A549 (cell line): ENCODE measurements around the gene KRT79. TPM values are rescaled to one million over a fixed set of nuclear protein-coding genes. Genes with fewer than 3 reads are reported as not detected.

ENCODE experiments used
- ATAC-seq, 2 experiments: fragments of 200-7000 bp in 1 of 2; fragments of >200 bp in 1 of 2; cut with Nextera tagmentation in 1 of 2; cut with Tn5 transposase in 1 of 2; 3 replicates each; pipeline versions ENCODE4 v1.8.0 to v1.9.1; 2018 to 2020; ENCODE audit warnings: mild to moderate bottlenecking in 1 of 2, moderate library complexity in 1 of 2
- CTCF ChIA-PET: fragments of 300-600 bp; sonication (Branson Sonifier 250); formaldehyde crosslinking; extraction: SDS; loops from one replicate; lab custom pipeline; 2021; ENCODE audit warnings: antibody characterized with exemption, inconsistent platforms; lab: Yijun Ruan, JAX
- POLR2A ChIA-PET: fragments of 350-600 bp; formaldehyde crosslinking; extraction: SDS; loops from one replicate; lab custom pipeline; 2021; ENCODE audit warnings: antibody characterized with exemption, inconsistent platforms; lab: Yijun Ruan, JAX
- DNase-seq, 2 experiments: peaks; one replicate each; pipeline versions ENCODE4 v3.0.0 to v3.0.0-alpha.2; 2011 to 2016; ENCODE audit warnings: low read depth in 1 of 2, low spot score in 1 of 2
- FAIRE-seq: peaks from 2 replicates; lab custom pipeline; 2011; peaks lifted over from hg19 to GRCh38; lab: Jason Lieb, UNC
- H3K27ac ChIP-seq, 2 experiments: fragments of >200 bp; sonication (Bioruptor Twin); formaldehyde crosslinking; 3 replicates each; pipeline ENCODE4 v1.5.1; 2016 to 2017
- H3K4me1 ChIP-seq: fragments of >200 bp; sonication (Bioruptor Twin); formaldehyde crosslinking; 3 replicates; pipeline ENCODE4 v1.6.1; 2016
- H3K4me2 ChIP-seq: fragments of >200 bp; sonication (Bioruptor Twin); formaldehyde crosslinking; 3 replicates; pipeline ENCODE4 v1.6.1; 2016
- H3K4me3 ChIP-seq: fragments of >200 bp; sonication (Bioruptor Twin); formaldehyde crosslinking; 3 replicates; pipeline ENCODE4 v1.5.1; 2016
- H3K9me3 ChIP-seq: fragments of >200 bp; sonication (Bioruptor Twin); formaldehyde crosslinking; 3 replicates; pipeline ENCODE4 v1.6.1; 2016
- CBX2 ChIP-seq: fragments of 200-600 bp; sonication (generic); IDR thresholded peaks from 2 replicates; pipeline ENCODE4 v1.6.1; 2016; ENCODE audit warnings: low read depth, mild to moderate bottlenecking, borderline replicate concordance
- CBX8 ChIP-seq: fragments of 200-600 bp; sonication (generic); IDR thresholded peaks from 2 replicates; pipeline ENCODE4 v1.6.1; 2016
- CHD4 ChIP-seq: fragments of 200-600 bp; sonication (generic); IDR thresholded peaks from 2 replicates; pipeline ENCODE4 v1.6.1; 2016; ENCODE audit warnings: antibody characterized with exemption, mild to moderate bottlenecking, borderline replicate concordance
- E2F6 ChIP-seq: IDR thresholded peaks from 2 replicates; pipeline ENCODE4 v1.6.1; 2012; ENCODE audit warnings: low read depth, borderline replicate concordance
- EP300 ChIP-seq, 2 experiments: fragments of >200 bp; sonication (Bioruptor Twin); formaldehyde crosslinking; IDR thresholded peaks; 2 replicates in 1 of 2; 3 replicates in 1 of 2; pipeline ENCODE4 v1.6.1; 2016 to 2017
- GATA3 ChIP-seq: IDR thresholded peaks from 2 replicates; pipeline ENCODE4 v1.6.1; 2012; ENCODE audit warnings: borderline replicate concordance
- HES2 ChIP-seq: fragments of >200 bp; sonication (Bioruptor Twin); formaldehyde crosslinking; IDR thresholded peaks from 2 replicates; pipeline ENCODE4 v1.6.1; 2016
- HEYL ChIP-seq: fragments of 250-450 bp; sonication (Bioruptor Pico); IDR thresholded peaks from 2 replicates; pipeline ENCODE4 v1.8.0; 2021; ENCODE audit warnings: mild to moderate bottlenecking, moderate library complexity
- HOXA7 ChIP-seq: fragments of 250-450 bp; sonication (Bioruptor Pico); IDR thresholded peaks from 2 replicates; pipeline ENCODE4 v1.5.0; 2020; ENCODE audit warnings: mild to moderate bottlenecking, moderate library complexity
- KDM1A ChIP-seq: fragments of 200-600 bp; sonication (generic); IDR thresholded peaks from 2 replicates; pipeline ENCODE4 v1.6.1; 2016; ENCODE audit warnings: low read depth, mild to moderate bottlenecking
- MYC ChIP-seq: IDR thresholded peaks from 2 replicates; pipeline ENCODE4 v1.6.1; 2012; ENCODE audit warnings: mild to moderate bottlenecking, inconsistent platforms, low read length, improper control_type of control experiment, borderline replicate concordance
- NFE2L2 ChIP-seq: fragments of 150-350 bp; conservative IDR thresholded peaks from 2 replicates; pipeline ENCODE4 v1.6.1; 2014; ENCODE audit warnings: low read length
- RAD21 ChIP-seq, 2 experiments: fragments of >200 bp in 1 of 2; sonication (Bioruptor Twin) in 1 of 2; formaldehyde crosslinking in 1 of 2; IDR thresholded peaks in 1 of 2; conservative IDR thresholded peaks in 1 of 2; 2 replicates in 1 of 2; 3 replicates in 1 of 2; pipeline ENCODE4 v1.6.1; 2012 to 2018; ENCODE audit warnings: inconsistent platforms in 1 of 2
- SMC3 ChIP-seq: fragments of >200 bp; sonication (Bioruptor Twin); formaldehyde crosslinking; IDR thresholded peaks from 3 replicates; pipeline ENCODE4 v1.6.1; 2018; ENCODE audit warnings: inconsistent platforms
- SREBF2 ChIP-seq: fragments of 450-650 bp; IDR thresholded peaks from 2 replicates; pipeline ENCODE4 v1.6.1; 2014; ENCODE audit warnings: mild to moderate bottlenecking, moderate library complexity
- ZFP36 ChIP-seq: fragments of 450-650 bp; IDR thresholded peaks from 2 replicates; pipeline ENCODE4 v1.6.1; 2014; ENCODE audit warnings: borderline replicate concordance; ENCODE audit not compliant: partially characterized antibody
- ZNF302 ChIP-seq: fragments of 250-450 bp; sonication (Bioruptor Pico); IDR thresholded peaks from 2 replicates; pipeline ENCODE4 v1.9.0; 2021; ENCODE audit warnings: inconsistent platforms, mild to moderate bottlenecking, moderate library complexity
- WGBS: methylation state at CpG from one replicate; pipeline ENCODE4 v1.1.6; 2017; ENCODE audit errors: missing lambda C conversion rate; 5-methylcytosine and 5-hydroxymethylcytosine counted together
- polyA plus RNA-seq, 4 experiments: library from polyadenylated mRNA; depleted of rRNA in 3 of 4; stranded (reverse); fragments of >200 nt; fragmentation: RNase III in 1 of 4; extraction: RNeasy Plus Mini Kit Qiagen cat#74134 plus additional on column Dnase treatment in 1 of 4; gene quantifications; 2 replicates in 3 of 4; 3 replicates in 1 of 4; pipeline ENCODE4 v1.2.3, GENCODE V29; 2011 to 2017
- TF ChIP-seq, protein P1 (sequence below): fragments of >200 bp; sonication (Bioruptor Twin); formaldehyde crosslinking; IDR thresholded peaks from 3 replicates; pipeline ENCODE4 v1.5.1; 2016
- TF ChIP-seq, protein P2 (sequence below): IDR thresholded peaks from 2 replicates; pipeline ENCODE4 v1.6.1; 2012

The KRT79 gene
- polyA plus RNA-seq, 2 of the 4 experiments (the other 2 are of a cell fraction) = 0.05 TPM; not detected in 1

DNA sequence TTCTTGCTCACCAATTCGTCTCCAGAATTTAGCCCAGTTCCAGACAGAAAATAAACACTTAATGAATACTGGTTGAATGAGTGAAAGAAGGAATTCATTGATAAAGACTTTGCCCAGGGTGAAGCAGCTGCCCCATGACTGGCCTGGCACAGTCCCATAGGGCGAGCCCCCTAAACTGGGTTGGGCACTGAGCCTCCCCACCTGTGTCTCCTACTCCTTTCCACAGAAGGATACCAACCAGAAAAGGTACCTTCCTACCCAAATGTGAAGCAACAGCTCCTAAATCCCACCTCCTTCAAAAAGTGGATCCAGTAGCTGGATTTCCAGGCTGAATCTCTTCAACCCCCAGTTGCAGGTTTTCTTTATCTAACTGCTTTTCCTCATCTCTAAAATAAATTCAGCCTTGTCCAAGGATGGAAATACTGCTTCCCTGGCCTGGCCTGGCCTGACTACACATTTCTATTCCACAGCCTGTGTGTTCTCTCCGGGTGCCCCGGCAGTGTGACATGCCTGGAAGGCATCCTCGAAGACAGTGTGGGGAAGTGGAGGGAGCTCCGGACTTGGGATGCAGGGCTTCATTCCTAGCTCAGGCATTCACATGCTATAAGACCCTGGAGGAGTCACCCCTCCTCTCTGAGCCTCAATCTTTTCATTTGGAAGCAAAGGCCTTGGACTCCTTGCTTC is 45.8 kb downstream of the KRT79 start:
- WGBS = 84% methylated on average over 6 of the region's 6 CpGs
- Histone ChIP-seq H3K4me1 (no peaks in the 10 kb centered on the region), H3K4me2 (no peak overlapping the region), H3K4me3 (no peak overlapping the region), H3K9me3 (no peaks in the 10 kb centered on the region), H3K27ac (no peak overlapping the region; a peak in 1 of 6 replicates)
- FAIRE-seq = no peak
- ChIA-PET CTCF (interaction anchor here (0.7 to 1.7 kb wide), 5 partner anchors 8 to 461 kb away, joined by 3 to 5 read pairs (median 3); no protein-coding TSS in a partner anchor), POLR2A (no interaction called here)
- no peak for DNase-seq
- no peak for ATAC-seq
- TF ChIP-seq ZNF302 (CRISPR knock-in tag) = no peak
- TF ChIP-seq GATA3 = no peak
- TF ChIP-seq, protein P1, sequence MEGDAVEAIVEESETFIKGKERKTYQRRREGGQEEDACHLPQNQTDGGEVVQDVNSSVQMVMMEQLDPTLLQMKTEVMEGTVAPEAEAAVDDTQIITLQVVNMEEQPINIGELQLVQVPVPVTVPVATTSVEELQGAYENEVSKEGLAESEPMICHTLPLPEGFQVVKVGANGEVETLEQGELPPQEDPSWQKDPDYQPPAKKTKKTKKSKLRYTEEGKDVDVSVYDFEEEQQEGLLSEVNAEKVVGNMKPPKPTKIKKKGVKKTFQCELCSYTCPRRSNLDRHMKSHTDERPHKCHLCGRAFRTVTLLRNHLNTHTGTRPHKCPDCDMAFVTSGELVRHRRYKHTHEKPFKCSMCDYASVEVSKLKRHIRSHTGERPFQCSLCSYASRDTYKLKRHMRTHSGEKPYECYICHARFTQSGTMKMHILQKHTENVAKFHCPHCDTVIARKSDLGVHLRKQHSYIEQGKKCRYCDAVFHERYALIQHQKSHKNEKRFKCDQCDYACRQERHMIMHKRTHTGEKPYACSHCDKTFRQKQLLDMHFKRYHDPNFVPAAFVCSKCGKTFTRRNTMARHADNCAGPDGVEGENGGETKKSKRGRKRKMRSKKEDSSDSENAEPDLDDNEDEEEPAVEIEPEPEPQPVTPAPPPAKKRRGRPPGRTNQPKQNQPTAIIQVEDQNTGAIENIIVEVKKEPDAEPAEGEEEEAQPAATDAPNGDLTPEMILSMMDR = no peak
- TF ChIP-seq RAD21 (conservative IDR thresholded peaks at IDR 0.05 in 1 of 2, IDR thresholded peaks at IDR 0.05 in 1 of 2) = no peak
- TF ChIP-seq NFE2L2 = no peak
- no peak for TF ChIP-seq CHD4
- no peak for TF ChIP-seq EP300 (IDR thresholded peaks at IDR 0.05)
- TF ChIP-seq E2F6 = no peak
- no peak for TF ChIP-seq HOXA7 (CRISPR knock-in tag)
- no peak for TF ChIP-seq HES2
- no peak for TF ChIP-seq SMC3
- no peak for TF ChIP-seq HEYL (CRISPR knock-in tag)
- no peak for TF ChIP-seq MYC
- TF ChIP-seq ZFP36 = no peak
- TF ChIP-seq, all 56 proteins: peak for 0

DNA sequence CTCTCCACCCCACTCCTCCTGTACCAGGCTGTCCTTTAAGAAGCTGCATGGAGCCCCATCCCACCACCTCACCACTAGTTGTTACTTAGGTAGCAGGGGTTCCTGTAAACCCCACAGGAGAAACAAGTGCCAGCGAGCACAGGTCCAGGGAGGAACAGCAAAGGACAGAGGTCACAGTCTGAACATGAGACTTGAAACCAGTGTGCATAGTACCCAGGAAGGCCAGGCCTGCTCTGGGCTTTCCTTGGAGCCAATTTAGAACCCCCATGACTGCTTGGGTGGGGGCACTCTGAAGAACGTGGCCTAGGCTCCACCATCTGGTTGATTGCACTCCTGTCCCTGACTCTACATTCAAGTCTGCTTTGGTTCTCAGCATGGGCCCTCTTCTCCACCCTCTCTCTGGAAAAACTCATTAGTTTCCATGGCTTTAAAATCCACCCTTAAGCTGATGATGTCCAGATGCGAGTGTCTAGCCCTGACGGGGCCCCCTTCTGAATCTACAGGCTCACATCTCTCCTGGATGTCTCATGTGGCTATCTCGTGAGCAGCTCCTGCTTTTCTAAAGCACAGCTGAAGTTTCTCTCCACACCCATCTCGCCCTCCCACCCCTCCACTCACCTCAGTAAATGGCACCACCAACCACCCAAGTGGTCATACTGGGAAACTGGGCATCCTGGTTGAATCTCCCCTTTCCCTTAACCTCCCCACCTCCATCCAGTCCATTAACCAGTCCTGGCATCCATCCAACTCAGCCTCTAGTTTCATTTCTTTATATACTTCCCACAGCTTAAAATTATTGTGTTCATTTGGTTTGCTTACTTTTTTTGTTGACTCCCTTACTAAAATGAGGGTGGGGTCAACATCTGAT is 46.6 kb downstream of the KRT79 start:
- 76% methylated on average over 6 of the region's 6 CpGs for WGBS
- Histone ChIP-seq H3K27ac (no peak overlapping the region), H3K4me3 (no peak overlapping the region), H3K4me2 (no peak overlapping the region), H3K4me1 (no peaks in the 10 kb centered on the region), H3K9me3 (no peaks in the 10 kb centered on the region)
- CTCF ChIA-PET = interaction anchor here (1.2 to 1.3 kb wide), 2 partner anchors 92 to 115 kb away, joined by 3 to 5 read pairs; no protein-coding TSS in a partner anchor
- ATAC-seq (no peak; a peak in 1 of 6 replicates), DNase-seq (no peak), FAIRE-seq (no peak)
- POLR2A ChIA-PET = no interaction called here
- TF ChIP-seq SREBF2 (no peak), KDM1A (no peak), CBX8 (no peak), CBX2 (no peak)
- TF ChIP-seq, protein P2, sequence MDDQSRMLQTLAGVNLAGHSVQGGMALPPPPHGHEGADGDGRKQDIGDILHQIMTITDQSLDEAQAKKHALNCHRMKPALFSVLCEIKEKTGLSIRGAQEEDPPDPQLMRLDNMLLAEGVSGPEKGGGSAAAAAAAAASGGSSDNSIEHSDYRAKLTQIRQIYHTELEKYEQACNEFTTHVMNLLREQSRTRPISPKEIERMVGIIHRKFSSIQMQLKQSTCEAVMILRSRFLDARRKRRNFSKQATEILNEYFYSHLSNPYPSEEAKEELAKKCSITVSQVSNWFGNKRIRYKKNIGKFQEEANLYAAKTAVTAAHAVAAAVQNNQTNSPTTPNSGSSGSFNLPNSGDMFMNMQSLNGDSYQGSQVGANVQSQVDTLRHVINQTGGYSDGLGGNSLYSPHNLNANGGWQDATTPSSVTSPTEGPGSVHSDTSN = no peak
